ENCODE results near the gene TBX21.
A peak's percentile ranks its signal among the peaks of the same experiment; 100 is the strongest.

Gene TBX21

DNA sequence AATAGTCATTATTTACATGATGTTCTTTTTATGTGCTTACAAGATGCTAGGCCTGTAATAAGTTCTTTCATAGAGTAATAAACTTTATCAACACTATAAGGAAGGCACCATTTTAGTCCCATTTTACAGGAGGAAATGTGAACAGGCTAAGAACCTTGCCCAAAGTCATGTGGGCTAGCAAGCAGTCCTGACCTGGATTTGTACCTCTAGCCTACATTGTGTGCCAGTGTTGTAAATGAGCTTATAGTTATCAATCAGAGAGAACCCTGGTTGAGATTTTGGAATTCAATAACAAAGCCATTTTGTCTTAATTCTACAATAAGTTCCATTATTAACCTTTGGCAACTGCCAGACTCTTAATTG is 45.7 kb upstream of the TBX21 start:
- TF ChIP-seq CTCF (conservative IDR thresholded peaks at IDR 0.05; ENCODE audit: low read length) = no peak
- DNase-seq (ENCODE audit: low read depth) = no peak

DNA sequence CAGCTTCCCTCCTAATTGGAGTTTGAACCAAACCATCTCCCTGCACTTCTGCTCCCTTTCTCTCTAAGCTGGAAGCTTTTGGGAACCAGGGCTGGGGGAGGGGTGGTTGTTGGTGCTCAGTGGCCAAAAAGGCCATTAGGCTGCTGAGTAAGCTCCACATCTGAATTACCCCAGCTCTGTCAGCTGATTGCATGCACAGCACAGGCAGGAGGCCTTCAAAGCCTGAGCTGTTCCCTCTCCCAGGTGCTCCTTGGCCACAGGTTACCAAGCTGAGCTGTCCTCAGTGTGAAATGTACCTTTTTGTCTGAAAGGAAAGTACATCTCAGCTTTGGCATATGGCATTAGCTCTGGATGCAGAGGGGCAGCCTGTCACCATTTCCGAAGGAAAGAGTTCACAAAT is 45.3 kb upstream of the TBX21 start:
- H3K4me3 ChIP-seq (ENCODE audit: low read length) = no peak overlapping the region
- DNase-seq (ENCODE audit: low read depth) = peak; percentile 47
- TF ChIP-seq CTCF (conservative IDR thresholded peaks at IDR 0.05; ENCODE audit: low read length) = no peak

More for the DNA sequence above, 45.7 kb upstream of the TBX21 start:
- H3K4me3 ChIP-seq (ENCODE audit: low read length) = no peak overlapping the region

- H3K4me3 ChIP-seq (ENCODE audit: low read length) = no peak overlapping the region
- no peak for DNase-seq (ENCODE audit: low read depth)
- no peak for TF ChIP-seq CTCF (conservative IDR thresholded peaks at IDR 0.05; ENCODE audit: low read length)
These were observed 42.9 kb upstream of the TBX21 start for GRCh38 chr17:47690121-47690520.

DNA sequence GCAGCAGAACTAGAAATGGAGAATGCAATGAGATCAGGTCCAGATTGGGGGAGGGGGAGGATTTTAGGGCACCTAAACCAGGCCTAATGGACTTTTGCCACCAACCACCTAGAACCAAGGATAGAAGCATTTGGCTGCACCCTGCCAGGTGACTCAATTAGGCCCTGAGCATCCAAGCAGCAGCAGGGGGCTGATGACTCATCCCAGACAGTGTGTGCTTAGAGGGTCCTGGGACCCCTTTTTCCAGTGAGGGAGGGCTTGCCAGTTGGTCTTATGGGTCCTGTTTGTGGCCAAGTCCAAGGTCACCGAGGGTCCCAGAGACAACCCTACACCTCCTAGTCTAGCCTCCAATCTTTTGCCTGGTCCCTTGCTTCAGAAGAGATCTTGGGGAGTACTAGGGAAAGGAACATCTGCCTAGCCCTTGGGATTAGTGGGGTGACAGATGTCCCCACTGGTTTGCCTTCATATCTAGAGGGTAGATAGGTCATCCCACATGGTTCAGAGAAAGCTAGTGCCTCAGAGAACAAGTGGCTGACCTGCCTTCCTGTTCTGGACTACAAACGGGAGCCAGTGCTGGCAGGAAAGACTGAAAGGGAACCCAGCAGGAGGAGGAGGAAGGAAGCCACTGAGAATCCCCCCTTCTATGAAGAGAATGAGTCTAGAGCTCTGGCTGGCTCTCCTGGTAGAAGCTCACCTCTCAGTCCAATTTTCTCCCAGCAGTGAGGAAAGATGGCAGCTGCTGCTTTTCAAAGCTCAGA is 40.7 kb upstream of the TBX21 start:
- no peak for DNase-seq (ENCODE audit: low read depth)
- H3K4me3 ChIP-seq (ENCODE audit: low read length) = no peak overlapping the region
- no peak for TF ChIP-seq CTCF (conservative IDR thresholded peaks at IDR 0.05; ENCODE audit: low read length)

GRCh38 chr17:47692895-47693730 is 39.9 kb upstream of the TBX21 start:
- TF ChIP-seq CTCF (conservative IDR thresholded peaks at IDR 0.05; ENCODE audit: low read length) = no peak
- peak; percentile 37 for DNase-seq (ENCODE audit: low read depth)
- H3K4me3 ChIP-seq (ENCODE audit: low read length) = peak overlapping the region; percentile 65

DNA sequence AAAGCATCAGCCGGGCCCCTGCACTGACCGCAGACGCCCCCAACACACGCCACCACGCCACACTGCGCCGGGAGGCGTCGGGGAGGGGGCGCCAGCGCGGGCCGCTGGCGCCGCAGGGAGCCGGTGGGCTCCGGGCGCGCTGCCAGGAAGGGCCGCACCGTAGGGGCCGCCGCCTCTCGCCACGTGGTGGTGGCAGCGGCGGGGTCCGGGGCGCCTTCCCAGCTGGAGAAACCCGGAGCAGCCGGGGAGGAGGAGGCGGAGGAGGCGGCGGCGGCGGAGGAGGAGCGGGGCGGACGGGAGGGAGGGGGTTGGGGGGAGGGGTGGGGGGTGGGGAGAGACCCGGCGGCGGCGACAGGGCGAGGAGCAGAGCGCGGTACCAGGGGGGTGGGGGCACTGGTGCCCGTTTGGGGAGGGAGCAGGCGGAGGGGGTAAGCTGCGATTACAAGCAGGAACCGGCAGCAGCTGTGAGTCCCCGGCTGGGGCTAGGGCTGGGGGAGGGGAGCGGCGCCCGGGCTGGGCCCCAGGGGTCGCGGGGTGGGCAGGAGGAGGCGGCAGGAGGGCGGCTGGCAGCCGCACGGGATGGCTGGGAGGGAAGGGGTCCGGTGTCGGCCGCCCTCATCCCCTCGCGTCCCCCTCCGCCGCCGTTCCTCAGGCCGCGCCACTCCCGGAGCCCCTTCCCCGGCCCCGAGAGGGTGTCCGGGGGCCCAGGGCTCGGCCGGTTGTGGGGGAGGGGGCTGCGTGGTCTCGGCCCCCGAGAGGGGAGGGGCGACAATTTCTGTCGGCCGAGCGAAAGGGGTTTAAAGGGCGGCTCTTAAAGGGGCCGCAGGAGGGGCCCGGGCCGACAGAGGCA is 39.1 kb upstream of the TBX21 start, which contains the start of gene TBKBP1:
TSS of gene TBKBP1 (plus strand) at position 431 of the 850 bp plus-strand sequence. CDS start 1,952 bp downstream, outside the sequence.
- TF ChIP-seq CTCF (conservative IDR thresholded peaks at IDR 0.05; ENCODE audit: low read length) = no peak
- peak within 1 kb of the TSS; percentile 65 for H3K4me3 ChIP-seq (ENCODE audit: low read length)
- peak; percentile 24 for DNase-seq (ENCODE audit: low read depth)

Data from AG10803 (cell line).